GM18951 (cell line): ENCODE measurements around the gene CYP2W1.
A peak's percentile ranks its signal among the peaks of the same experiment; 100 is the strongest.

ENCODE experiments used
- POLR2A ChIP-seq: IDR thresholded peaks from 4 replicates; pipeline ENCODE4 v1.6.1; 2011; ENCODE audit warnings: mild to moderate bottlenecking; ENCODE audit not compliant: insufficient read length, insufficient read depth; ENCODE audit errors: extremely low read depth
- in situ Hi-C: fragments of 300-500 bp; cut with MboI; formaldehyde crosslinking; loops from one replicate; pipeline ENCODE4 v1.12.0; 2022; ENCODE audit warnings: low sequenced_read_pairs, mixed read lengths, inconsistent platforms; ENCODE audit not compliant: unreplicated experiment

Gene CYP2W1

DNA sequence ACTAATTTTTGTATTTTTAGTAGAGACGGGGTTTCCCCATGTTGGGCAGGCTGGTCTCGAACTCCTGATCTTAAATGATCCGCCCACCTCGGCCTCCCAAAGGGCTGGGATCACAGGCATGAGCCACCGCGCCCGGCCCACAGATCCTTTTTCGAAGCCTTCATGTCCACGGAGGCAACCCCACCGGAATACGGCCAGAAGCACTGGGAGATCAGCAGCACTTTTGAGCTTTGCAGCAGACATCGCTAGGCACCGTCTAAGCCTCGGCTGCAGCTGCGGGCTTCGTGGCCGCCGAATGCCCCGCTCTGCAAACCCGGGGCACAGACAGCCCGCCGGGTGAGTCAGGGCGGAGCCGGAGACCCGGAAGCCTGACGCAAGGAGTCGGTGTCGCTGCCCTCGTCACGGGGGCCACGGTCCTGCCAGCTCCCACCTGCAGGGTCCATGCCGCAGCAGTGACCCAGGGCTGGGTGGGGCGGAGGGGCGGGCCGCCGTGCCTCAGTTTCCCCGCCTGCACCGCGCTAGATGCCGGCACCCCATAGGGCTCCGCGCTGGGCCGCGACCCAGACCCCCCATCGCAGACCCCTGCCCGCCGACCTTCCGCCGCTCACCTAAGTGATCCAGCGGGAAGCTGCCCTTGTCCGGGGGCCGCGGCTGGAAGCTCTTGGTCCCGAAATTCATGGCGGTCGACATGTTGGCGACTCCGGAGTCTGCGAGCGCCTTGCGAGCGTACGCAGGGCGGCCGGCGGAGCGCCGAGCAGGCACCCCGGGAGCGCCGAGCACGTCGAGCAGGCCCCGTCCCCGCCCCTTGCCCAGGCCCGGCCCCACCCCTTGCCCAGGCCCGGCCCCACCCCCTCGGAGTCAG lies 7.9 kb upstream of the CYP2W1 start, which contains the start of gene COX19:
TSS of gene COX19 (minus strand) at position 730 of the 862 bp plus-strand sequence. CDS start at position 690, 40 bp downstream.
- in situ Hi-C loops = loop anchor here (25.0 kb wide), 1 partner anchor 188 kb away; no protein-coding TSS in a partner anchor
- peak; percentile 85 for TF ChIP-seq POLR2A

DNA sequence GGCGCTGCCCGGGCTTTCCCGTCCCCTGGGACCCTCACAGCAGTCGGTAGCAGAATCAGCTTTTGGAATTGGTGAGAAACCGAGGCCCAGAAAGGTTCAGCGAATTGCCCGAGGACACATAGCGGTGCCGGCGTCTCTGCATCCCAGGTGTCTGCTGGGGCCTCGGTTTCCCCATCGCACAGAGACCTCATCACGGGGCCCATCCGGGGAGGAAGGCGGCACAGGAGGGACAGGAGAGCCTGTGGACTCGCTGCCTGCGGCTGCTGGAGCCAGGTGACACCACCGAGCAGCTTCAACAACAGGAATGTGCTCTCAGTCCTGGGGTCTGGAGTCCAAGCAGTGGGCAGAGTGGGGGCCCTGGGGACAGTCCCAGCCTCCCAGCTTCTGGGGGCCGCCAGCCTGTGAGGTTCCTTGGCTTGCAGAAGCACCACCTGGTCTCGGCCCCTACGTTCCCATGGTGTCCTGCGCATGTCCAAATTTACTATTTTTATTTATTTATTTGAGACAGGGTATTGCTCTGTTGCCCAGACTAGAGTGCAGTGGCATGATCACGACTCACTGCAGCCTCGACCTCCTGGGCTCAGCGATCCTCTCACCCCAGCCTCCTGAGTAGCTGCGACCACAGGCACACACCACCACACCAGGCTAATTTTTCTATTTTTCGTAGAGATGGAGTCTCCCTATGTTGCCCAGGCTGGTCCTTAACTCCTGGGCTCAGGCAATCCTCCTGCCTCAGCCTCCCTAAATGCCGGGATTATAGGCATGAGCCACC lies 7.1 kb upstream of the CYP2W1 start:
- TF ChIP-seq POLR2A = no peak
- in situ Hi-C loops = no loop called here

DNA sequence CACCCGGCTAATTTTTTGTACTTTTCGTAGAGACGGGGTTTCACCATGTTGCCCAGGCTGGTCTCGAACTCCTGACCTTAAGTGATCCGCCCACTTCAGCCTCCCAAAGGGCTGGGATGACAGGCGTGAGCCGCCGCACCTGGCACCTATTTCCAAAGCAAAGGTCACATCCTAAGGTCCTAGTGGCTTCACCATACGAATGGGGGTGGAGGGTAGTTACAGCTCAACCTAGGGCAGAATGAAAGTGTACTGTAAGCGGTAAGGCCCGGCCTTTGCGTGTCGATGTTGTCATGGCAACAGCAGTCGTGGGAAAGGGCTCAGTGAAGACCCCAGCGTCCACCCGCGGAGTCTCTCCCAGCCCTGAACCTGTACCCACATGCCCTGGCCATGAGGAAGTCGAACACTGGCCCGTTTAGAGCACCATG lies 6.1 kb upstream of the CYP2W1 start:
- in situ Hi-C loops = no loop called here
- TF ChIP-seq POLR2A = no peak

DNA sequence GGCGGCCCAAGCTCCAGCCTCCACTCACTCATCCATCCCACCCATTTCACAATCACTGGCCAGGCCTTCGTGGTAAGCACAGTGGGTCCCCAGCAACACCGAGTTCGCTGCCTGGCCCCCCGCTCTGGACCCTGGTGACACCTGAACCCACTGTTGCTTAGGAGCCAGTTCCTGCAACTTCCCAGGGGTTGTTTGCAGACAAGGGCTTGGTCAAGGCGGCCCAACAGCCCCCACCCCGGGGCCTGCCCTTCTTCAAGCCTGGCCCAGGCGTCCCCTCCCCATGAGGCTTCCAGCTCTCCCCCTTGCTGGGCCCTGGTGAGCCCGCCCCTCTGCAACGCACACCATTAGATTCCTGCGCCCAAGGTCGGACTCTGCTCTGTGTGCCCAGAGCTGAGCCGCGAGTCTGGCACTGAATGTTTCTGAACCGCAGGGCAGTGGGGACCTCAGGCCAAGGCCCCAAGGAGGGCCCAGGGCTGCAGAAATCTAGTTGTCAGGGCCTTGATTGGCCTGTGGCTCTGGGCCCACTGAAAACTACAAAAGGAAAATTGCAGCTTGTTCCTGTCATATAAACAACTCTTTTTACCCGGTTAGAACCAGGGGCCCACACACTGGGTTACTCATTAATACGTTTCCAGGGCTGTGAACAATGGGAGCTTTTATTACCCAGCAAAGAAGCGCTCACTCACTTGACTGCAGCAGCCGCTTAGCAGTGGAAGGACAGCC lies 5.5 kb upstream of the CYP2W1 start:
- in situ Hi-C loops = no loop called here
- peak; percentile 24 for TF ChIP-seq POLR2A

DNA sequence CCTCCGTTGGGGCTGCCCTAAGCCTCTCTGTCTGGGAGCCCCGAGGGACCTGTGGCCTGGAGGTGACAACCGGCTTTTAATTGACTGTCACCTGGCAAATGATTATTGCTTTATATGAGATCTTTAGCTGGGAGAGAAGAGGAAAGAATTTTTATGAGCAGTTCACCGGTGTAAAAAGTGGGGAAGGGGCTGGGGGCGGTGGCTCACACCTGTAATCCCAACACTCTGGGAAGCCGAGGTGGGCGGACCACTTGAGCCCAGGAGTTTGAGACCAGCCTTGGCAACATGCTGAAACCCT lies 5.0 kb upstream of the CYP2W1 start:
- no peak for TF ChIP-seq POLR2A
- in situ Hi-C loops = no loop called here

DNA sequence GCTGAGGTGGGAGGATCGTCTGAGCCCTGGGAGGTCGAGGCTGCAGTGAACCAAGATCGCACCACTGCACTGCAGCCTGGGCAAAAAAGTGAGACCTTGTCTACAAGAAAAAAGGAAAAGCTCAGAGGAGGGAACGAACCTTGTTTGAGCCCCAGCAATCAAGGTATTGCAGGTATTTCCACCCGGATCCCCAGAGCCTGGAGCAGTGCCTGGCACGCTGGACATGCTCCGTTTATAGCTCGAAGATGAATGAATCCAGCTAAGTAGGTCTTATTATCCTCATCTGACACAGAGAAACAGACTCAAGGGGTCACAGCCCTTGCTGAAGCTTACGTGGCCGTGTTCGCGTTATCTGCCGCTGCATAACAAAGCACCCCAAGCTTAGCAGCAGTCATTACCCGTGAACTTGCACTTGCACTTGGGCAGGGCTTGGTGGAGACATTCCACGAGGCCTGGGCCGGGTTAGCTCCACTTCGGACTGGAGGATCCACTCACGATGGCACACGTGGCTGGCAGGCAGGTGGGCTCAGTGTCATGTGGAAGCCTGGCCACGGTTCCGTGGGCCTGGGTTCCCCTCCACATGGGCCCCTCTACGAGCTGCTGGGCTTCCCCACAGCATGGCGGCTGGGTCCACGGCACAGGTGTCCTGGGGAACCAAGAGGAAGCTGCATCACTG lies 4.4 kb upstream of the CYP2W1 start:
- TF ChIP-seq POLR2A = no peak
- in situ Hi-C loops = no loop called here

DNA sequence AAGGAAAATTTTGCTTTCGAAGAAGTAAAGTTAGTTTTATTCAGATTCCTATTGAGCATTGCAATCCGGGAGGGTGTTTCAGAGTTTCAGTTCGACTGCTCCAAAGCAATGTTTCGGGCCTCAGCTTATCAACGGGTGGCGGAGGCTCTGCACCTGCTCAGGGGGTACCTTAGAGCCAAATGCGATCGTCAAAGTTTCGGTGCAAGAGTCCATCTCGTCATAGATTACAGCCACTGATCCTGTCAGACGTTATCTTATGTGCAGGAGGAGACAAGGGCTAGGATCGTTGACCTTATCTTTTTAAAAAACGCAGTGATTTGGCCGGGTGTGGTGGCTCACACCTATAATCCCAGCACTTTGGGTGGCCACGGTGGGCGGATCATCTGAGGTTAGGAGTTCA lies 3.8 kb upstream of the CYP2W1 start:
- in situ Hi-C loops = no loop called here
- no peak for TF ChIP-seq POLR2A

DNA sequence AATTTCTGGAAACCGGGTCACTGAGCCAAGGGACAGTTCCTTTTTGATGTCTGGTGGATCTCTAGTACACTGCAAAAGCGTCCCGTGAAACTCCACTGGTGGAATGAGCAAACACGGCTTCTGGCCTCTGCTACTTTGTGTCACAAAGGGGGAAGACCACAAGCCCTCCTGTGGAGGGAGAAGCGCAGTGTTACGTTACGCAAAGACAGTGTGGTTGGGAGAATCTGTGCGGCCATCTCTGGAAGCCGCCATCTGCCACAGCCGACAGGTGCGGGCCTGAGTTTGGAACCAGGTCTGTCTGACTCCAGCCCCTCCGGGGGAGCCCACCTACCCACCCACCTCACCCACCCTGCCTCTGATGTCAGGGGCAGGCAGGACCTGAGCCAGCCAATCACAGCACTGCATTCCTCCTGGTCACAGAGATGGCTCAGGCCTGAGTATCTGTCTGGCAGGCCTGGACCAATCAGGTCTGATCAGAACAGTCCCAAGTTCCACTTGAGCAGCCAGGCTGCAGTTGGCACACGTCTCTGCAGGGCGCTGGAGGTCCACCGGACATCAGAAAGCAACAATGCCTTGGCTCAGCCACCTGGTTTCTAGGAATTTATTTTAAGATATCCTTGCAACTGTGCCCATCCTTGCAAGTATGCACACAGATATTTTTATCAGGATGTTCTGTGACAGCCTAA lies 3.0 kb upstream of the CYP2W1 start:
- in situ Hi-C loops = no loop called here

DNA sequence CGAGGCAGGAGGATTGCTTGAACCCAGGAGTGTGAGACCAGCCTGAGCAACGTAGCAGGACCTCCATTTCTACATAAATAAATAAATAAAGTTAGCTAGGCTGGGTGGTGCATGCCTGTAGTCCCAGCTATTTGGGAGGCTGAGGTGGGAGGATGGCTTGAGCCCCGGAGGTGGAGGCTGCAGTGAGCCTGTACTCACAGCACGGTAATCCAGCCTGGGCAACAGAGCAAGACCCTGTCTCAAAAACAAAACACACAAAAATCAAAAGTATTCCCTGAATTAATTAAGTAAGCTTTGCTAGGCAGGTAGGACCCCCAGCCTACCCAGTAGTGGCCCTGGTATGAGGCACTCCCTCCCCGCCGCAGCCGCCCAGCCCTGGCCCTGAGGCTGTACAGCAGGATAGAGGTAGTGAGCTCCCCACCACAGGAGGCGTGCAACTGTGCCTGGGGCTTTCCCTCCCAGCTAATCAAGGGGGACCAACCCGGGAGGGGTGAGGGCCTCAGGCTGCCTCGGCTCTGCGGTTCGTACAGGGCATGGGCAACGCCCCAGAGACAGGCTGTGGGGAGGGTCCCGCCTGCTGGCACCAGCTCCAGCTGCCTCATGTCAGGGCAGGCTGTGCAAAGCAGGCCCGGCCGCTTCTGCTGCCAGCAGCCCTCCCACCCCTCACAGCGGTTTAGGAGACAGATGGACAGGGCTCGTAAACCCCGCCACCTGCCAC lies 1.0 kb upstream of the CYP2W1 start:
- in situ Hi-C loops = no loop called here
- TF ChIP-seq POLR2A = no peak

More for the DNA sequence above, 3.0 kb upstream of the CYP2W1 start:
- TF ChIP-seq POLR2A = no peak

DNA sequence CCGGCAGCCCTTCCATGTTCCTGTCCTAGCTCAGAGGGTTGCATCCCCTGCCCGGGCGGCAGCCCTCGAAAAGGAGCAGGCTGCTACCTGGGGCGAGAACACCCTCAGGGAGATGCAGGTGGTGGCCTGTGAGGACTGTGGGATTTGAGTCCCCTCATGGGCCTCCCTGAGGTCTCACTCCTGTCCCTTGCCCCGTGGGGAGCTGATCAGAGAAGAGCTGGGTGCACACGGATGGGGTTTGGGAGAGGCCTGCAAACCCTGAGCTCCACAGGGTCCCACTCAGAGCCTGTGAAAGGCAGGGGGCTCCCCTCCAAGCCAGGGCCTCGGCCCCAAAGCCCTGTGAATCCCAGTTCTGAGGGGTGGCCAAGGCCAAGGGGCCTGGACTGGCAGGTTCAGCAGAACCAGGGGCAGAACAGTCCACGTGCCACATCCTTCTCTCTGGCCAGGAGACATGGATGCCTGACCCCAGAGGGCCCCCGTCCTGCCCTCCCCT lies 424 bp upstream of the CYP2W1 start:
- no peak for TF ChIP-seq POLR2A
- in situ Hi-C loops = no loop called here

DNA sequence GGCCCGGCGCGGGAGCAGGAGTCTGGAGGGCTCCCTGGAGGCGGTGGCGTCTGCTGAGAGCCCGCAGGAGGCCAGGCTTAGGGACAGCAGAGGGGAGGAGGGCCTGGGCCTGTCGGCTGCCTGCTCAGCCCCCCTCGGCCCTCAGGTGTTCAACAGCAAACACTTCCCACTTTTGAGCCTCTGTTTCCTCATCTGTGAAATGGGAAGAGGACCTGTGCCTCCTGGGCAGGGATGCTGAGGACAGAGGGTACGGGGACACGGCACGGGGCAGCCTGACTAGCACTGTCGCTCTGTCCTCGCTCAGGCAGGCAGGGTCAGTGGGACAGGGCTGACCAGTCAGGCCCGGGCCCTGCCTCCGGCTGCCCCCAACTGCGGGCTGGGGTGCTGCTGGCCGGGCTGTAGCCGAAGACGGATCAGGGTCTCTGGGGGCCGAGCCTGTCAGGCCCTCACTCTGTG lies 663 bp downstream of the CYP2W1 start:
- in situ Hi-C loops = no loop called here
- TF ChIP-seq POLR2A = no peak
